Measurements from ENCODE around the gene PAX1. TPM values are rescaled to one million over a fixed set of nuclear protein-coding genes. Genes with fewer than 3 reads are reported as not detected.

Gene PAX1
- total RNA-seq, 1 donor from 2014 or later, result not detected

DNA sequence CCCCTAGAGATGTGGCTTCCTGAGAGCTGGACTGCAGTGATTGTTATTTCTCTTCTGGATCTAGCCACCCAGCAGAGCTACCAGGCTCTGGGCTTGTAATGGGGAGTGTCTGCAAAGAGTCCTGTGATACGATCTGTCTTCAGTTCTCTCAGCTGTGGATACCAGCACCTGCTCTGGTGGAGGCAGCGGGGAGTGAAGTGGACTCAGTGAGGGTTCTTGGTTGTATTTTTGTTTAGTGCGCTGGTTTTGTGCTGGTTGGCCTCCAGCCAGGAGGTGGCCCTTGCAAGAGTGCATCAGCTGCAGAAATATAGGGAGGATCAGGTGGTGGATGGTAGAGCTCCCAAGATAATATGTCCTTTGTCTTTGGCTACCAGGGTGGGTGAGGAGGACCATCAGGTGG, 33.7 kb downstream of the PAX1 start:
- intact Hi-C loops (cut with DNase I), result no loop called here
- Histone ChIP-seq H3K27me3 (no peaks in the 10 kb centered on the region), H3K36me3 (no peaks in the 10 kb centered on the region), H3K9me3 (no peaks in the 10 kb centered on the region), H3K27ac (no peak overlapping the region), H3K4me1 (no peaks in the 10 kb centered on the region), H3K4me3 (no peak overlapping the region)
- DNase-seq (ENCODE audit: low spot score in 2 of 2), result no peak
- no peak for TF ChIP-seq CTCF (IDR thresholded peaks at IDR 0.05)

DNA sequence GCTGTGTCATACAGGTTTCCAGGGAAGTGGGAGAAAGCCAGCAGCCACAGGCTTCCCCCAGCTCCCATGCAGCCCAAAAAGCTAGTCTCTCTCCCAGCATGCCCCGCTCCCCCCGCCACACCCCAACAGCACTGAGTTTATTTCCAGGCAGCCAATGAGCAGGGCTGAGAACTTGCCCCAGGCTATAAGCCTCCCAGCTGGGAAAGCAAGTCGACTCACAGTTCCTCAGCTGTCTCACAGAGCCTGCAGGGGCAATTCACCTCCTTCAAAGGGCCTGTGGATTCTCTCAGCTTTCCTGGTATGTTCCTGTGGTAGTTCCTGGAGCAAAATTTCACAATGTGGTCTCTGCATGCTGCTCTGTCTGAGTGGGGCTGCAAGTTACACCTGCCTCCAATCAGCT, 34.2 kb downstream of the PAX1 start:
- no peak overlapping the region for H3K27ac ChIP-seq
- H3K27me3 ChIP-seq, result no peaks in the 10 kb centered on the region
- H3K4me1 ChIP-seq, result no peaks in the 10 kb centered on the region
- no peak for DNase-seq (ENCODE audit: low spot score in 2 of 2)
- no peaks in the 10 kb centered on the region for H3K36me3 ChIP-seq
- no peak overlapping the region for H3K4me3 ChIP-seq
- no peak for TF ChIP-seq CTCF (IDR thresholded peaks at IDR 0.05)
- no peaks in the 10 kb centered on the region for H3K9me3 ChIP-seq
- intact Hi-C loops (cut with DNase I), result no loop called here

- no peak for DNase-seq (ENCODE audit: low spot score in 2 of 2)
- H3K9me3 ChIP-seq, result no peaks in the 10 kb centered on the region
- no peaks in the 10 kb centered on the region for H3K36me3 ChIP-seq
- H3K27ac ChIP-seq, result no peak overlapping the region
- TF ChIP-seq CTCF (IDR thresholded peaks at IDR 0.05), result no peak
- no peaks in the 10 kb centered on the region for H3K4me1 ChIP-seq
- H3K4me3 ChIP-seq, result no peak overlapping the region
- no peaks in the 10 kb centered on the region for H3K27me3 ChIP-seq
- intact Hi-C loops (cut with DNase I), result no loop called here
Measured at GRCh38 chr20:21741266-21741665, 35.8 kb downstream of the PAX1 start.

- H3K27ac ChIP-seq, result no peak overlapping the region
- no peaks in the 10 kb centered on the region for H3K36me3 ChIP-seq
- no peaks in the 10 kb centered on the region for H3K9me3 ChIP-seq
- H3K4me3 ChIP-seq, result no peak overlapping the region
- no peaks in the 10 kb centered on the region for H3K27me3 ChIP-seq
- intact Hi-C loops (cut with DNase I), result no loop called here
- no peaks in the 10 kb centered on the region for H3K4me1 ChIP-seq
- no peak for DNase-seq (ENCODE audit: low spot score in 2 of 2)
- no peak for TF ChIP-seq CTCF (IDR thresholded peaks at IDR 0.05)
Measured at GRCh38 chr20:21762646-21763045, 57.2 kb downstream of the PAX1 start.

GRCh38 chr20:21767200-21767738, 61.8 kb downstream of the PAX1 start:
- no peaks in the 10 kb centered on the region for H3K4me1 ChIP-seq
- no peaks in the 10 kb centered on the region for H3K27me3 ChIP-seq
- DNase-seq (ENCODE audit: low spot score in 2 of 2), result no peak
- H3K4me3 ChIP-seq, result no peak overlapping the region
- intact Hi-C loops (cut with DNase I), result no loop called here
- H3K27ac ChIP-seq, result no peak overlapping the region
- no peaks in the 10 kb centered on the region for H3K9me3 ChIP-seq
- H3K36me3 ChIP-seq, result no peaks in the 10 kb centered on the region
- no peak for TF ChIP-seq CTCF (IDR thresholded peaks at IDR 0.05)

DNA sequence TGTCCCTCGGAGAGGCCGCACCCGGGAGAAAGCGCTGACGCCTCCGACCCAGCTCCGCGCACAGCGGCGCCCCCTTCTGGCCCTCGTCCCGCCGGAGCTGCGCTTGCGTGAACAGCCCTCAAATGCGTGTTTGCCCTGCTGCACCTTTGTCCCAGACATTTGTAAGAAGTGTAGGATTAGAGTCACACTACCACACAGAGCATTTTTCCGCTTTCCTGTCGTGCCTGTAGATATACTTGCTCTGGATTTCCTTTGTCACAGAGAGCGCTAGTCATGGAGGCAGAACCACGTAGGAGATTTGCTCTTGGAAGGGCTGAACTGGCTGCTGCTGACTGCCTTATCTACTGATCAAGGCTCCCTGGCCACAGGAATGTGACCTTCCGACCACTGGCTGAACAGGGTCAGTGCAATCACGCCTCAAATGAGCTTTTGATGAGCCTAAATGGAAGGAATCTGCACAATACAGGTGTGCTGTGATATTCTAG, 62.3 kb downstream of the PAX1 start:
- Histone ChIP-seq H3K27ac (no peak overlapping the region), H3K4me3 (no peak overlapping the region), H3K4me1 (no peaks in the 10 kb centered on the region), H3K27me3 (no peaks in the 10 kb centered on the region), H3K9me3 (no peaks in the 10 kb centered on the region), H3K36me3 (no peaks in the 10 kb centered on the region)
- DNase-seq (ENCODE audit: low spot score in 2 of 2), result no peak
- no peak for TF ChIP-seq CTCF (IDR thresholded peaks at IDR 0.05)
- intact Hi-C loops (cut with DNase I), result no loop called here
